CD4-positive, alpha-beta T cell treated with Interleukin-4 for 4 hours (primary cell): ENCODE results near the gene KCNE2.
"Not testable (repeated sequence)": the region's sequence is repeated elsewhere in the genome, so short reads cannot be mapped to it uniquely, and the experiment has no call there.

Experiments
- DNase-seq: peaks from one replicate; pipeline ENCODE4 v3.0.0-alpha.2; 2020

KCNE2 gene

GRCh38 chr21:34417448-34418077 is 53.8 kb downstream of the KCNE2 start:
- not testable (repeated sequence) for DNase-seq
